H1 (cell line): Measurements from ENCODE around the gene CELF4. TPM values are rescaled to one million over a fixed set of nuclear protein-coding genes. Genes with fewer than 3 reads are reported as not detected.

Experiments used
- polyA plus RNA-seq, 7 experiments: library from polyadenylated mRNA; depleted of rRNA in 3 of 7; stranded (reverse) in 5 of 7; unstranded in 2 of 7; fragments of >200 nt in 5 of 7; fragments of 200-250 nt in 2 of 7; gene quantifications; 1 replicate in 5 of 7; 2 replicates in 1 of 7; 4 replicates in 1 of 7; pipeline versions ENCODE4 v1.2.1 to v1.2.3, GENCODE V29; 2011 to 2013; ENCODE audit warnings: missing spikeins in 2 of 7, mixed read lengths in 2 of 7
- total RNA-seq: library from RNA; stranded (reverse); fragmentation: NEBNext Ultra II Directional; extraction: Animal tissue kit (Norgen Biotek cat#: 25700); gene quantifications from 2 replicates; pipeline ENCODE4 v1.2.1, GENCODE V29; 2021
- TF ChIP-seq, protein P1 (sequence below): IDR thresholded peaks from 2 replicates; pipeline ENCODE4 v1.6.1; 2011; ENCODE audit warnings: low read length, improper control_type of control experiment

The CELF4 gene
- total and polyA plus RNA-seq, 2 of the 8 experiments (the other 6 are each of a cell fraction or from before 2014, with no cell fraction given), result 1.6 to 3.4 TPM

DNA sequence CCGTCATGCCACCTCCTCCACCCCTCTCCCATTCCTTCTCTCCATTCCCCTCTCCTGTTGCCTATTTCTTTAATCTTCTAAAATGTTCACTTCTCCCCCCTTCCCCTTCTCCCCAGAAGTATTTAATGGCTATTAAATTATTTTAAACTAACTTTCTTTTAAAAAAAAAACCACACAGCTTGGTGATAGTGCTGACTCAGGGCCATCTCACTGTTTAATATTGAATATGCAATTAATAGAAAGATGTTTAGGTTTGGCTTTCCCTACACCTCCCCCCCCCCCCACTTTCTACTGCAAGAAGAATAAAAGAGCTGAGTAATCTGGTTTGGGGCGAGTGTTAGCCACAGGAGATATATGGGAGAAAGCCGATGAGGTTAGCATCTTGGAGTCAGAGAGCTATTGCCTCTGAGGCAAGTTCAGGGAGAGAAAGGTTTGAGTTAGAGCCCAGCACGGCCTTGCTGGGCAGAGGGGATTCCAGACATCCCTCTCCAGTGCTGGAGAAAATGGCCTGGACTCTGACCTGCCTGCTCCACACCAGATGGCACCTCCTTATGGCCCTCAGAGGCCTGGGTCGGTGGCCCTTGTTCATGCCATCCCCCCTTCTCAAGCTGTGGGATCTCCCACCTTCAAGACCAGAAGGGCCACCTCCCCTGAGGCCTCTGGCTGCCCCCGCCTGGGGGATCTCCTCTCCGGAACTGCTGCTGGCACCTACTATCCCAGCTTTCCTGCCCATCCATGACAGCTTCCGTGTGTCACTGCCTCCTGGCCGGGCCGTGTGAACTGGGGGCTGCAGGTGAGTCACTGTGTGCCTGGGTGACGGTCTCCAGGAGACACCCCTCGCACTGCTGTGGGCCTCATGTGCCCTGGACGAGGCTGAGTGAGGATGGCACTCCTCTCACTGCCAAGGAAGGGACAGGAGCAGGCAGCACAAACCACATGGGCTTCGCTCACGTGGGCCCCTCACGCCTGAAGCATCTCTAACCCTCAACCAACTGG is 246.9 kb downstream of the CELF4 start (continued):
- TF ChIP-seq, protein P1, sequence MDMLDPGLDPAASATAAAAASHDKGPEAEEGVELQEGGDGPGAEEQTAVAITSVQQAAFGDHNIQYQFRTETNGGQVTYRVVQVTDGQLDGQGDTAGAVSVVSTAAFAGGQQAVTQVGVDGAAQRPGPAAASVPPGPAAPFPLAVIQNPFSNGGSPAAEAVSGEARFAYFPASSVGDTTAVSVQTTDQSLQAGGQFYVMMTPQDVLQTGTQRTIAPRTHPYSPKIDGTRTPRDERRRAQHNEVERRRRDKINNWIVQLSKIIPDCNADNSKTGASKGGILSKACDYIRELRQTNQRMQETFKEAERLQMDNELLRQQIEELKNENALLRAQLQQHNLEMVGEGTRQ, result no peak
